HepG2 (cell line): ENCODE results near the gene PRKN. TPM values are rescaled to one million over a fixed set of nuclear protein-coding genes. Genes with fewer than 3 reads are reported as not detected.
A peak's percentile ranks its signal among the peaks of the same experiment; 100 is the strongest.

ENCODE experiments used
- ATAC-seq: fragments of 200-7000 bp; cut with Tn5 transposase; 3 replicates; pipeline ENCODE4 v1.9.1; 2020; ENCODE audit warnings: mild to moderate bottlenecking, moderate library complexity
- BruUV-seq: library from RNA; stranded (reverse); fragments of 400-500 nt; replicated peaks from 2 replicates; lab custom pipeline; 2021; lab: Mats Ljungman, UMichigan
- CTCF ChIA-PET: fragments of 300-600 bp; formaldehyde crosslinking; extraction: SDS; loops from one replicate; lab custom pipeline; 2021; ENCODE audit warnings: low total read pairs, inconsistent platforms, low intra/inter-chr PET ratio; lab: Yijun Ruan, JAX
- POLR2A ChIA-PET: fragments of 350-600 bp; sonication (Branson Sonifier 250); formaldehyde crosslinking; loops from one replicate; lab custom pipeline; 2020; ENCODE audit warnings: antibody characterized with exemption, inconsistent platforms; lab: Yijun Ruan, JAX
- DNase-seq: peaks from one replicate; pipeline ENCODE4 v3.0.0-alpha.2; 2015; ENCODE audit warnings: low spot score
- FAIRE-seq: peaks from 3 replicates; lab custom pipeline; 2011; peaks lifted over from hg19 to GRCh38; lab: Jason Lieb, UNC
- H2AFZ ChIP-seq: one replicate; pipeline ENCODE4 v1.6.1; 2011; ENCODE audit warnings: low read length, inconsistent platforms
- H3K27ac ChIP-seq: fragments of 300-600 bp; 3 replicates; pipeline ENCODE4 v1.8.0; 2011; ENCODE audit warnings: mixed run types, mild to moderate bottlenecking, mixed read lengths, low read length, inconsistent platforms; ENCODE audit not compliant: insufficient read depth; ENCODE audit errors: extremely low read length
- H3K27me3 ChIP-seq, 2 experiments: fragments of 200-600 bp in 1 of 2; 2 replicates in 1 of 2; 3 replicates in 1 of 2; pipeline versions ENCODE4 v1.6.0 to v1.8.0; 2011; ENCODE audit warnings: low read length in 2 of 2, mild to moderate bottlenecking in 2 of 2, moderate library complexity in 2 of 2, inconsistent platforms in 1 of 2; ENCODE audit not compliant: insufficient read depth in 2 of 2, control insufficient read depth in 1 of 2
- H3K36me3 ChIP-seq, 2 experiments: fragments of 200-600 bp in 1 of 2; replicated peaks in 1 of 2; 2 replicates in 1 of 2; 3 replicates in 1 of 2; pipeline versions ENCODE4 v1.5.1 to v1.8.0; 2011; ENCODE audit warnings: low read length in 2 of 2, inconsistent platforms in 1 of 2; ENCODE audit not compliant: insufficient read depth in 2 of 2, control insufficient read depth in 1 of 2
- H3K4me1 ChIP-seq: 2 replicates; pipeline ENCODE4 v1.5.1; 2012; ENCODE audit warnings: low read length, inconsistent platforms; ENCODE audit not compliant: insufficient read depth
- H3K4me2 ChIP-seq: 2 replicates; pipeline ENCODE4 v1.6.0; 2011; ENCODE audit warnings: low read depth, low read length, inconsistent platforms
- H3K4me3 ChIP-seq, 3 experiments: fragments of 200-600 bp in 1 of 3; sonication (generic), shearing (Covaris generic) in 1 of 3; replicated peaks in 1 of 3; 2 replicates each; pipeline ENCODE4 v1.5.1; 2011 to 2016; ENCODE audit warnings: low read length in 3 of 3, inconsistent platforms in 2 of 3, low read depth in 2 of 3, mild to moderate bottlenecking in 2 of 3, control low read depth in 1 of 3, mixed read lengths in 1 of 3; ENCODE audit not compliant: insufficient read depth in 1 of 3
- H3K79me2 ChIP-seq: one replicate; pipeline ENCODE4 v1.6.1; 2011; ENCODE audit warnings: low read length, inconsistent platforms; ENCODE audit not compliant: insufficient read depth
- H3K9ac ChIP-seq: 2 replicates; pipeline ENCODE4 v1.6.0; 2011; ENCODE audit warnings: mild to moderate bottlenecking, low read depth, low read length, inconsistent platforms; ENCODE audit not compliant: insufficient read depth
- H3K9me3 ChIP-seq: 2 replicates; pipeline ENCODE4 v1.5.1; 2012; ENCODE audit warnings: mild to moderate bottlenecking, low read length
- H4K20me1 ChIP-seq: 2 replicates; pipeline ENCODE4 v1.6.0; 2011; ENCODE audit warnings: inconsistent platforms, mild to moderate bottlenecking, low read length, moderate library complexity; ENCODE audit not compliant: insufficient read depth
- IKZF1 ChIP-seq: fragments of 450-650 bp; IDR thresholded peaks from 2 replicates; pipeline ENCODE4 v1.7.1; 2016
- MED1 ChIP-seq: sonication (generic); formaldehyde crosslinking; IDR thresholded peaks from 2 replicates; pipeline ENCODE4 v1.4.0; 2020; ENCODE audit warnings: missing genetic modification reagents
- NCOA1 ChIP-seq: sonication (generic); formaldehyde crosslinking; IDR thresholded peaks from 2 replicates; pipeline ENCODE4 v1.9.0; 2021; ENCODE audit warnings: missing genetic modification reagents
- RBAK ChIP-seq: sonication (generic); formaldehyde crosslinking; IDR thresholded peaks from 2 replicates; pipeline ENCODE4 v1.5.1; 2020; ENCODE audit warnings: mild to moderate bottlenecking, missing genetic modification reagents
- RBM22 ChIP-seq: fragments of 200-400 bp; formaldehyde crosslinking; optimal IDR thresholded peaks from 2 replicates; pipeline ENCODE3; 2017; ENCODE audit warnings: mild to moderate bottlenecking, low read length, moderate library complexity
- RFX1 ChIP-seq: fragments of 450-650 bp; IDR thresholded peaks from 2 replicates; pipeline ENCODE4 v1.6.1; 2017
- RFXAP ChIP-seq: sonication (generic); formaldehyde crosslinking; IDR thresholded peaks from 2 replicates; pipeline ENCODE4 v1.4.0; 2020; ENCODE audit warnings: missing genetic modification reagents, borderline replicate concordance
- SMAD1 ChIP-seq: sonication (generic); formaldehyde crosslinking; IDR thresholded peaks from 2 replicates; pipeline ENCODE4 v1.4.0; 2020; ENCODE audit warnings: missing genetic modification reagents, low read depth, mild to moderate bottlenecking, borderline replicate concordance
- SRY ChIP-seq: sonication (generic); formaldehyde crosslinking; IDR thresholded peaks from 2 replicates; pipeline ENCODE4 v1.8.0; 2022; ENCODE audit warnings: mild to moderate bottlenecking, missing genetic modification reagents
- ZFP36L1 ChIP-seq: sonication (generic); formaldehyde crosslinking; IDR thresholded peaks from 2 replicates; pipeline ENCODE4 v1.8.0; 2022; ENCODE audit warnings: mild to moderate bottlenecking, missing genetic modification reagents, moderate library complexity
- ZFYVE20 ChIP-seq: sonication (generic); formaldehyde crosslinking; IDR thresholded peaks from 2 replicates; pipeline ENCODE4 v1.8.0; 2023; ENCODE audit warnings: low read depth, mild to moderate bottlenecking, moderate library complexity, missing genetic modification reagents, borderline replicate concordance
- ZNF235 ChIP-seq: sonication (generic); formaldehyde crosslinking; IDR thresholded peaks from 2 replicates; pipeline ENCODE4 v1.8.1; 2023; ENCODE audit warnings: mild to moderate bottlenecking, missing genetic modification reagents, borderline replicate concordance
- ZNF510 ChIP-seq: sonication (generic); formaldehyde crosslinking; IDR thresholded peaks from 2 replicates; pipeline ENCODE4 v1.4.0; 2020; ENCODE audit warnings: low read depth, mild to moderate bottlenecking, missing genetic modification reagents
- ZNF567 ChIP-seq: sonication (generic); formaldehyde crosslinking; IDR thresholded peaks from 2 replicates; pipeline ENCODE4 v1.8.1; 2023; ENCODE audit warnings: mild to moderate bottlenecking, missing genetic modification reagents, borderline replicate concordance
- ZNF780A ChIP-seq: sonication (generic); formaldehyde crosslinking; IDR thresholded peaks from 2 replicates; pipeline ENCODE4 v1.8.0; 2022; ENCODE audit warnings: mild to moderate bottlenecking, missing genetic modification reagents, moderate library complexity
- ZNF879 ChIP-seq: sonication (generic); formaldehyde crosslinking; IDR thresholded peaks from 2 replicates; pipeline ENCODE4 v1.8.1; 2023; ENCODE audit warnings: missing genetic modification reagents
- WGBS: methylation state at CpG from one replicate; pipeline ENCODE4 v1.1.6; 2017; ENCODE audit warnings: low lambda C conversion rate; 5-methylcytosine and 5-hydroxymethylcytosine counted together
- in situ Hi-C: cut with HindIII; loops from 2 replicates; pipeline ENCODE4 v1.10.0; 2017; ENCODE audit warnings: low pct_unique_long_range_greater_than_20kb; ENCODE audit not compliant: extremely low pct_ligation_motif_present
- intact Hi-C: fragments of 100-400 bp; cut with micrococcal nuclease; formaldehyde crosslinking; loops from one replicate; pipeline ENCODE4 v1.10.0; 2022; ENCODE audit not compliant: unreplicated experiment
- polyA plus RNA-seq, 8 experiments: library from polyadenylated mRNA; depleted of rRNA in 3 of 8; stranded (reverse) in 7 of 8; unstranded in 1 of 8; fragments of >200 nt; fragmentation: Illumina TruSeq in 4 of 8; extraction: Trizol in 4 of 8; gene quantifications; 2 replicates each; pipeline versions ENCODE4 v1.2.1 to v1.2.3, GENCODE V29; 2011 to 2016; ENCODE audit warnings: low read depth in 4 of 8, missing spikeins in 1 of 8, mixed read lengths in 1 of 8; ENCODE audit not compliant: insufficient read depth in 1 of 8
- total RNA-seq, 5 experiments: library from RNA; depleted of rRNA; stranded (reverse); fragments of >200 nt; fragmentation: Illumina TruSeq; extraction: Trizol; gene quantifications; 2 replicates each; pipeline ENCODE4 v1.2.3, GENCODE V29; 2016; ENCODE audit warnings: low read depth in 1 of 5

Gene PRKN
- total and polyA plus RNA-seq, 2 of the 13 experiments (the other 11 are each of a cell fraction or from before 2014, with no cell fraction given) = 0.31 to 0.44 TPM

DNA sequence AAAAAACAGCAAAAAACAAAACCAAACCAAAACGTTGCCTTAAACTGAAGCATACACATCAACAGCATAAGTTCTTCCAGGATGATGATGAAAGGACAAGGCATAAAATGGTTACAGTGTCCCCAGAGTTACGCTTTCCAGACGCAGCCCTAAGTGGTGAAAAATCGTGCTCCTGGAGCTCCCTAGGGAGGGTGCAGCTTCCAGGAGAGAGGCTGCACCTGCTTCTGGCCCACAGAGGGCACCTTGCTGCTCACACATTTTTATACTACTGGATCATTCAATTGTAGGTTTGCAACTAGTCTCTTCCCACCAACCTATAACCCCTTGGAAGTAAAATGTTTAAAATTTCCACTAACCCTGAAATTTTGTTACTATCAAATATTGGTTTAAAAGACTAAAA, 115.0 kb downstream of the PRKN start (continued):
- TF ChIP-seq NCOA1 (CRISPR knock-in tag) = no peak
- no peak for TF ChIP-seq MED1
- no peak for TF ChIP-seq ZNF879 (CRISPR knock-in tag)

DNA sequence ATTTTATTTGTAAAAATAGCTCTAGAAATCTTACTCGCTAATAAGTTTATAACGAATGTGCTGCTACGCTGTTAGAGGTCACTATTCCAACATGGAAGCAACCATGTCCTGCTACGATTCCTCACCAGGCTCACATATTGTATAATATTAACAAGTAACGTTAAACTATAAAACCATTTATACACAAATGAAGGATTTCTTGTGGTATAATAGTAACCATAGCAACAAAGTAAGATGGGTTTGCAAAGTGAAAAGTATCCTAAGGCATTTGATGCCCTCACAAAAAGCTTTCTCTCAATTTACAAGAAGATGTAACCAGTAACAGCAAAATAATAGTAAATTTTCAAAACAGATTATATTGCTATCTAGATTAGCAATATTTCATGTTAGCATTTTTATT, 117.2 kb downstream of the PRKN start:
- Histone ChIP-seq H3K36me3 (no peaks in the 10 kb centered on the region), H3K79me2 (no peaks in the 10 kb centered on the region), H3K4me2 (no peak overlapping the region), H3K27me3 (no peaks in the 10 kb centered on the region), H3K9ac (no peak overlapping the region), H3K4me1 (no peaks in the 10 kb centered on the region), H2AFZ (no peak overlapping the region), H3K4me3 (no peak overlapping the region), H4K20me1 (no peaks in the 10 kb centered on the region), H3K27ac (no peak overlapping the region), H3K9me3 (no peaks in the 10 kb centered on the region; the same call in 1 of the 2 replicates)
- FAIRE-seq (no peak), ATAC-seq (no peak), DNase-seq (no peak)
- WGBS = 34% methylated on average over 5 of the region's 5 CpGs
- in situ Hi-C loops (no loop called here), intact Hi-C loops (no loop called here)
- TF ChIP-seq SMAD1 (CRISPR knock-in tag) (no peak), RBM22 (no peak), ZNF510 (CRISPR knock-in tag) (no peak), SRY (CRISPR knock-in tag) (no peak), RFX1 (peak; percentile 34; the same call in 1 of the 2 replicates)
- ChIA-PET CTCF (no interaction called here), POLR2A (no interaction called here)
- BruUV-seq = no TSS peak

DNA sequence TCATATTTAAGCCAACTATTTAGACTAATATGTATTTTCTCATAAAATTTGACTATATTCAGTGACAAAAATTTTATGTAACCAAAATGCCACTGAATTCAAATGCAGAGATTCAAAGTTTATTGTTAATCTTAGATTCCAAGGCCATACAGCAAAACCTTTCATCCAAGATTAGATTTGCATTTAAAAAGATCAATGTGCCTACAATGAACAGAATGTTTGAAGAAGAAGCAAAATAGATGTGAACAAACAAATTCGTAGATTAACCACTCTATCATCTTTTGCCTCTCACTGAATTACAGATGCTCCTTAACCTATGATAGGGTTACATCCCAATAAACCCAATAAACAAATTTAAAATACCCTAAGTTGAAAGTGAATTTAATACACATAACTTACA, 121.7 kb downstream of the PRKN start:
- no peak for FAIRE-seq
- WGBS = 0% methylated on average over 1 of the region's 1 CpG
- H3K36me3 ChIP-seq = no peaks in the 10 kb centered on the region

More for the DNA sequence above, 121.7 kb downstream of the PRKN start:
- Histone ChIP-seq H3K4me3 (no peak overlapping the region), H3K79me2 (no peaks in the 10 kb centered on the region), H3K4me1 (no peaks in the 10 kb centered on the region)
- ChIA-PET CTCF (no interaction called here), POLR2A (no interaction called here)
- no peak for DNase-seq
- in situ Hi-C loops = no loop called here
- TF ChIP-seq ZFP36L1 (CRISPR knock-in tag) (no peak), RBAK (CRISPR knock-in tag) (no peak), IKZF1 (no peak), ZNF235 (CRISPR knock-in tag) (no peak), RBM22 (no peak), ZFYVE20 (CRISPR knock-in tag) (no peak), RFXAP (CRISPR knock-in tag) (no peak), ZNF567 (CRISPR knock-in tag) (no peak), ZNF780A (no peak)
- TF ChIP-seq, all 625 proteins: peak for 0
- Histone ChIP-seq H3K4me2 (no peak overlapping the region), H3K27ac (no peak overlapping the region), H3K27me3 (no peaks in the 10 kb centered on the region), H2AFZ (no peak overlapping the region), H3K9me3 (no peaks in the 10 kb centered on the region), H4K20me1 (no peaks in the 10 kb centered on the region), H3K9ac (no peak overlapping the region)
- BruUV-seq = no TSS peak
- ATAC-seq = no peak
- intact Hi-C loops = no loop called here
